Measurements from ENCODE around the gene ANKIB1.
"Not testable (repeated sequence)": the region's sequence is repeated elsewhere in the genome, so short reads cannot be mapped to it uniquely, and the experiment has no call there.

The ANKIB1 gene

GRCh38 chr7:92410162-92410561, 164.4 kb downstream of the ANKIB1 start:
- DNase-seq = not testable (repeated sequence)

GRCh38 chr7:92412745-92413144, 167.0 kb downstream of the ANKIB1 start:
- DNase-seq = no peak

GRCh38 chr7:92413550-92413949, 167.8 kb downstream of the ANKIB1 start:
- DNase-seq = no peak

- no peak for DNase-seq
These were observed 169.5 kb downstream of the ANKIB1 start for GRCh38 chr7:92415225-92415624.

GRCh38 chr7:92417913-92418312, 172.1 kb downstream of the ANKIB1 start:
- no peak for DNase-seq

GRCh38 chr7:92421676-92422435, 176.1 kb downstream of the ANKIB1 start:
- DNase-seq = peak in 1 of 5 donors; percentile 8

GRCh38 chr7:92422926-92423325, 177.2 kb downstream of the ANKIB1 start:
- DNase-seq = no peak

GRCh38 chr7:92423710-92424131, 177.9 kb downstream of the ANKIB1 start:
- DNase-seq = no peak

- peak in 1 of 5 donors; percentile 13 for DNase-seq
These were observed 179.7 kb downstream of the ANKIB1 start for GRCh38 chr7:92425311-92425947.

- DNase-seq = no peak
These were observed 181.4 kb downstream of the ANKIB1 start for GRCh38 chr7:92427193-92427592.

- DNase-seq = no peak
These were observed 186.6 kb downstream of the ANKIB1 start for GRCh38 chr7:92432299-92432946.

- no peak for DNase-seq
These were observed 187.2 kb downstream of the ANKIB1 start for GRCh38 chr7:92433019-92433418.

GRCh38 chr7:92435542-92435941, 189.8 kb downstream of the ANKIB1 start:
- no peak for DNase-seq

- DNase-seq = no peak
These were observed 191.1 kb downstream of the ANKIB1 start for GRCh38 chr7:92436612-92437445.

- DNase-seq = no peak
These were observed 192.2 kb downstream of the ANKIB1 start for GRCh38 chr7:92437956-92438491.

- DNase-seq = not testable (repeated sequence)
These were observed 196.9 kb downstream of the ANKIB1 start for GRCh38 chr7:92442720-92443119.

- DNase-seq = no peak
These were observed 201.1 kb downstream of the ANKIB1 start for GRCh38 chr7:92446869-92447344.

- peak; percentile 59 to 86 (median 73) for DNase-seq
These were observed 201.8 kb downstream of the ANKIB1 start, which contains the start of gene GATAD1 for GRCh38 chr7:92447345-92448204. TSS of gene GATAD1 (plus strand) at chr7:92447482. CDS start at chr7:92447730, 248 bp downstream.

- DNase-seq = peak; percentile 22 to 66 (median 38)
These were observed 202.5 kb downstream of the ANKIB1 start for GRCh38 chr7:92448205-92448747.
